Stimulated activated CD8-positive, alpha-beta memory T cell treated with anti-CD3 and anti-CD28 coated beads, Interleukin-15, amount 100 ng/mL, for 24 hours (primary cell): ENCODE results near the gene JAKMIP1.
"Not testable (repeated sequence)": the region's sequence is repeated elsewhere in the genome, so short reads cannot be mapped to it uniquely, and the experiment has no call there.

Experiments
- DNase-seq: peaks from one replicate; pipeline ENCODE4 v3.0.0-alpha.2; 2020; ENCODE audit warnings: low read depth

JAKMIP1 gene

DNA sequence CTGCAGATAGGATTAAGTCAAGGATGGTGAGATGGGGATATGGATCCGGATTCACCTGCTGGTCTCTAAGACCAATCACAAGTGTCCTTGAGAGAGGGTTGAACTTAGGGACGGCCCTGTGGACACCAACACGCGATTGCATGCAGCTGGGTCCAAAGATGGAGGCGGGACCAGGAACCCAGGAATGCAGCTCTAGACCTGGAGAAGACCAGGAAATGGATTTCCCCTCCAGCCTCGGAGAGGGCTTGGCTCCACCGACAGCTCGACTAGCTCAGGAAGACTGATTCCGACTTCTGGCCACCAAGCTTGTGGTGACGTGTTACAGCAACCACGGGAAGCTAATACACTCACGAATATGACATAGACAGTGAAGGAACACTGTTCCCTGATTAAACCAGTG lies 186.8 kb downstream of the JAKMIP1 start:
- no peak for DNase-seq

- DNase-seq, result no peak
Observed at GRCh38 chr4:6012200-6012599, 188.1 kb downstream of the JAKMIP1 start.

DNA sequence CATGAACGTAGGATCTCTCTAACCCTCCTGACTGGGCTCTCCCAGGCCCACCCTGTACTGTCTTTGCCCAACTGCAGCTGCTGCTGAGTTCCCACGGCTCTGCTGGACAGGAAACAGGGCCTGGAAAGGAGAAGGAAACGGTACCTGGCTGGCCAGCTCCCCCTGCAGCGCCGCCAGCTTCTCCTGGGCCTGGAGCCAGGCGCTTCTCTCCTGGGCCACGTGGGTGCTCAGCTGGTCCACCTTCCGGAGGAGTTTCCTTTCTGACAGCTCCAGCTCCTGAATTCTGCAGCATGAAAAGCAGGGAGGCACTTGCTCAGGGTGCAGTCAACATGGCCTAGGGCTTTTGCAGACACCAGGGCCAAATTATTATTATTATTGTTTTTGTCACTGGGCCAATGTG lies 188.7 kb downstream of the JAKMIP1 start:
- no peak for DNase-seq

- DNase-seq, result no peak
Observed at GRCh38 chr4:6011271-6011671, 189.1 kb downstream of the JAKMIP1 start.

GRCh38 chr4:6010789-6011188 lies 189.6 kb downstream of the JAKMIP1 start:
- no peak for DNase-seq

DNA sequence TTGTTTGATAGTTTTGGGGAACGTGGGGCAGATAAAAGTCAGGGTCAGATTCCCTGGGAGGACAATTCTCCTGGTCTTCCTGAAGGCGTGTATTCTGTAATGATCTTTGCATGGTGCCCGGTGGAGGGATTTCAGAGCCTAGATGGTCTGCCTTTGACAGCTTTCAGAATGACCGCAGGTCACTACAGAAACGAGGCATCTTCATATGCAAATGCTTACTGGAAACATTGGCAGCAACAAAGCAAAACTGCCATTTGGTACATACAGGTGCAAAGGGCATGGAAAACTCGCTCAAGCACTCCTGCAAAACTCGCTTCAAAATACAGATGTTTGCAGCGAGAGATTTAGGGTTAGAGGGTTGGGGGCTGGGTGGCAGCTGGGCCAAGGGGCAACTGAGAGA lies 190.9 kb downstream of the JAKMIP1 start:
- no peak for DNase-seq

DNA sequence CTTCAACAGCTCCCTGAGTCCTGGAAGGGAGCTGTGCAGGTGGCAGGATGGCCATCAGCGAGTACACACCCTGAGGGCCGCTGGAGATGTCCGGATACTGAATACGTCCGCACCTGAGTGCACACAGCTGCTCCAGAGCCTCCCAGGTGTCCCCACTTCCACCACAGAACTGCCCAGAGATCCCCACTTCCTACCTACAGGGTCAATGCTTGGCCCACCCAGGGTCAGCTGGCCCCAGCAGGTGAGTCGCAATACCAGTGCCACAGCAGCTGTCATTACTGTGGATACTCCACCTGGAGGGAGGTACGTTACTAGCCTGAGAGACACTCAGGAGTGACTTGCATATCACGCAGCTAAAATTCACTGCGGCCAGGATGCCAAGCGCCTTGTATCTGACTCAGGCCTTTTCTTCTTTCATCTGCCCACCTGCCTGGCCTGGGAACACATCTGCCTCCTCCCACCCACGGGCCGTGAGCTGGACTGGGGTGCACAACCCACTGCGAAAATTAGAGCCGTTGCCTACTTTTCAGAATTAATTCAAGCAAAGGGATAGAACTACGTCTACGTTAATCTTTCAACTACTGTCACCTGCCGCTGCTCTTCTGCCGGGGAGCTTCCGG lies 191.5 kb downstream of the JAKMIP1 start:
- DNase-seq, result no peak

DNA sequence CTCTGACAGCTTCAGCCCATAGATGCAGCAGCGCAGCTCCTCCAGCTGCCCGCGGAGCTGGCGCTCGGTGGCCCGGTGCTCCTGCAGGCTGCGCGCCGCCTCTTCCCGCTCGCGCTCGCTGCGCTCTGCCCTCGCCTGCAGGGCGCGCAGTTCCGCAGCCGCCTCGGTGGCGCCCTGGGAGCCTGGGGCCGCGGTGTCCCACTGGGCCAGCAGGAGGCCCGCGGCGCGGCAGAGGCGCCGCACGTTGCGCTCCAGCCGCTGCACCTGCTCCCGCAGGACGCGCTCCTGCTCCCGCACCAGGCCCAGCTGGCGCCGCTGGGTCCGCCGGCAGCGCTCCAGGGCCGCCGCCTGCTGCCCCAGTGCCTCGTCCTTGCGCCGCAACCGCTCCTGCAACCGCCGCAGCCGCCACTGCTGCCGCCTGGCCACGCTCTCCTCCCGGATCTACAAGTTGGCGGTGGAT lies 192.2 kb downstream of the JAKMIP1 start:
- no peak for DNase-seq

GRCh38 chr4:6005175-6005574 lies 195.2 kb downstream of the JAKMIP1 start:
- no peak for DNase-seq

GRCh38 chr4:6003485-6003884 lies 196.9 kb downstream of the JAKMIP1 start:
- DNase-seq, result not testable (repeated sequence)

DNA sequence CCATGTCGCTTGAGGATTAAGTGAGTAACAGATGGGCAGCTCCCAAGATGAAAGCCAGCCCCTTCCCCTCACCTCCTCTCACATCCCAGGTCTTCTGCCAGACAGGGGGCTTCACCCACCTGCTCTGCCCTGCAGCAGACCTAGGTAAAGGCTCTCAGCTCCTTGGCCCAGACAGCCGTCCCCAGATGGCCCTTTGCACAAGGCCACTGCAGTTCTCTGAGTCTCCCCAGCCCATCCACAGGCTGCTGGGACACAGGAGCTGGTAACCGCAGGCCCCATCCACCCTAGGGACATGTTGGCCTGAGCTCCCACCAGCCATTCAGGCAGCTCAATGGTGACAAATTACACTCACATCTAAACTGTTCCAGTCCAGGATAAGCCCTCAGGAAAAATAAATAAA lies 197.4 kb downstream of the JAKMIP1 start:
- no peak for DNase-seq

- no peak for DNase-seq
Observed at GRCh38 chr4:6002492-6002833, 197.9 kb downstream of the JAKMIP1 start.

DNA sequence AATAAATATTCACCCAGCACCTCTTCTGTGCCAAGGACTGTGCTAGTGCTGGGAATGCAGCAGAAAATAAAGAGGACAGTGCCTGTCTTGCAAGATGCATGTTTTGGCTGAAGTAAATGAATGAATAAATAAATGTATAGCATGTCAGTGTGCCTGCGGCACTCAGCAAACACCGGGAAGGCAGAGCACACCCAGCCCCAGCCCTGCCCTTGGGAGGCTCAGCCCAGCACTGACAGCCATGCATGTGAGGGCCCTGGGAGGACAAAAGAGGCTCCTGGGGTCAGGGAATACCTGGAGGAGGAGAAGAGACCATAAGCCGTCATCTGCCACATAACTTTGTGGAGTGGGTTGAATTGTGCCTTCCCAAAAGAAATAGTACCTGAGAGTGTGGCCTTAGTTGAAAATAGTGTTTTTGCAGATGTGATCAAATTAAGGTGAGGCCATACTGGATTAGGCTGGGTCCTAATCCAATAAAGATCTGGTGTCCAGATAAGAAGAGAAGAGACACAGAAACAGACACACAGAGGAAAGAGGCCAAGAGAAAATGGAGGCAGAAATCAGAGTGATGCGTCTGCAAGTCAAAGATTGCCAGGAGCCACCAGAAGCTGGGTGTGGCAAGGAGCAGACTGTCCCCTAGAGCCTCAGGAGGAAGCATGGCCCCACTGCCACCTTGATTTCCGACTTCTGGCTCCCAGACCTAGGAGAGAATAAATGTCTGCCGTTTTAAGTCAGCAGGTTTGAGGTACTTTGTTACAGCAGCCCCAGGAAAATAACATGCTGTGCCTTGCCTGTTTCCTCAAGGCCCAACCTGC lies 198.5 kb downstream of the JAKMIP1 start:
- no peak for DNase-seq

DNA sequence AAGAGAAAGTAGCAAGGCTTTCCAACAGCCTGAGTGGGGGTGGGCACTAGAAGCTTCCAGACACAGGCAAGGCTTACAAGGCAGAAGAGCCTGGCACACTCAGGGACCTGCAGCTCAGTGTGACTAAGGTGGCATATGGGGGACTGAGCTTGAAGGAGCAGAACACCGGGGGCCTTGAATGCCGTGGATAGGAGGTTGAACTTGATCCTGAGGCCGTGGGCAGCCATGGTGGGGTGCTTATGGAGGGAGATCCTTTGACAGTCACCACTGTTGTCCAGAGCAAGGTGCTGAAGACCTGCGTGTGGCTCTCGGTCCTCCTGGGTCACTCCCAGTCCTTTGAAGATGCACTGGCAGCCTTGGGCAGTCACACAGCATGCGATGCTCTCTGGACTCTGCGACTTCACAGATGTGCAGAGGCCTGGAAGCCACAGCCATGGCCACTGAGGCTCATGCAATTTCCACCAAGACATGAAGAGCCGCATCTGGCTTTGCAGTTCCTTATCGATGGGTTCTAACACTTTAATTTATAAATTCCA lies 200.5 kb downstream of the JAKMIP1 start:
- no peak for DNase-seq

- no peak for DNase-seq
Observed at GRCh38 chr4:5999356-5999755, 201.0 kb downstream of the JAKMIP1 start.

DNA sequence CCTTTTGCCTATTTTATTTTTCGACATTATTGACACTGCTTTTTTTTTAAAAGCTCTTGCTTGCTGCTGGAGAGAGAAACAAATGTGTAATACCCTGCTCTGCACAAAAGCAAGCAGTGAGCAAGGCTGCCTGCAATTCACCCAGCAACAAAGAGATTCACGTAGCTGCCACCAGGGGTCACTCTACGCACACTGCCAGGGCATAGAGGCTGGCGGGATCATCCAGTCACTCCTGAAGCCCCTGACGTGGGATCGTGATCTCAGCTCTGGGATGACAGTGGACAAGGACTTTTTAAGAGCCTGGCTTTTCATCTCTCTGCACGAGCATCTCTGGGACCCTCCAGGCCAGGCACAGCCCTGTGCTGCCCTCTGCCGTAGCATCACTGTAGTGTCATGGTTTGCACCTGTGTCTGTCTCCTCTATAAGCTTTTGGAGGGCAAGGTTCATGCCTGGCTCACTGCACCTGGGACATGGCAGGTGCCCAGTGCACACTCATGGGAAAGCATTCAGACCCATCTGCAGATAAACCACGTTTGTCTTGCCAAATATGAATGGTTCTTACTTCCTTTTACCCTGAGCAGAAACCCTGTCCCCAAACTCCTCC lies 201.9 kb downstream of the JAKMIP1 start:
- DNase-seq, result peak; percentile 17

DNA sequence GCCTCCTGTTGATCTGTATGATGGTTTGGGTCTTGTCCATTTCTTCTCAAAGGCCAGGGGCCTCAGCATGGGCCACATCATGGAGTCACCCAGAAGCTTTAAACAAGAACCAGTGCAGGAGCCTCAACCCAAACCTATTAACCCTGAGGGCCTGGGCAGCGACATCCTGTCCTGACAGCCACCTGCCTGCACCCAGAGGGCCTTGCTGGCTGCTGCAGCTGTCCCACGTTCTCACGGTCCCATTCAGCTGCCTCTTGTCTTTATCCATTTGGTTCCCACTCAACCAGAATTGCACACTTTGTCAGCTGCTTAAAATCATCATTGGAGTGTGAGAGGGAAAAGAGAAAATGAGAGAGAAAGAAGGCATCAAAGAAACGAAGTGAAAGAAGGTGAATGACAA lies 203.7 kb downstream of the JAKMIP1 start:
- DNase-seq, result no peak

GRCh38 chr4:5995901-5996623 lies 204.3 kb downstream of the JAKMIP1 start:
- no peak for DNase-seq

GRCh38 chr4:5993876-5994811 lies 206.2 kb downstream of the JAKMIP1 start:
- DNase-seq, result no peak

DNA sequence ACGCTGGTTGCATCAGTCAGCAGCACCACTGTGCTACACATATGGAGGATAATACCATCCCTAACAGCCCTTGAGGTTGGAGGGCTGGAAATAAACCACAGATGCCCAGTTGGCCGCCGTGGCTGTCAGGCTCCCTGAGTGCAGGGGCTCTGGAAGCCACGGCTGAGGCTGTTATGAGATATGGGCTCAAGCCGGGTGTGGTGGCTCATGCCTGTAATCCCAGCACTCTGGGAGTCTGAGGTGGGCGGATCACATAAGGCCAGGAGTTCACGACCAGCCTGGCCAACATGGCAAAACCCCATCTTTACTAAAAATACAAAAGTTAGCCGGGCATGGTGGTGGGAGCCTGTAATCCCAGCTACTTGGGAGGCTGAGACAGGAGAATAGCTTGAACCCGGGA lies 207.0 kb downstream of the JAKMIP1 start:
- DNase-seq, result not testable (repeated sequence)

- DNase-seq, result no peak
Observed at GRCh38 chr4:5992828-5993321, 207.5 kb downstream of the JAKMIP1 start.
